ENCODE results near the gene SH3PXD2A.
"Not testable (repeated sequence)": the region's sequence is repeated elsewhere in the genome, so short reads cannot be mapped to it uniquely, and the experiment has no call there.

The SH3PXD2A gene

DNA sequence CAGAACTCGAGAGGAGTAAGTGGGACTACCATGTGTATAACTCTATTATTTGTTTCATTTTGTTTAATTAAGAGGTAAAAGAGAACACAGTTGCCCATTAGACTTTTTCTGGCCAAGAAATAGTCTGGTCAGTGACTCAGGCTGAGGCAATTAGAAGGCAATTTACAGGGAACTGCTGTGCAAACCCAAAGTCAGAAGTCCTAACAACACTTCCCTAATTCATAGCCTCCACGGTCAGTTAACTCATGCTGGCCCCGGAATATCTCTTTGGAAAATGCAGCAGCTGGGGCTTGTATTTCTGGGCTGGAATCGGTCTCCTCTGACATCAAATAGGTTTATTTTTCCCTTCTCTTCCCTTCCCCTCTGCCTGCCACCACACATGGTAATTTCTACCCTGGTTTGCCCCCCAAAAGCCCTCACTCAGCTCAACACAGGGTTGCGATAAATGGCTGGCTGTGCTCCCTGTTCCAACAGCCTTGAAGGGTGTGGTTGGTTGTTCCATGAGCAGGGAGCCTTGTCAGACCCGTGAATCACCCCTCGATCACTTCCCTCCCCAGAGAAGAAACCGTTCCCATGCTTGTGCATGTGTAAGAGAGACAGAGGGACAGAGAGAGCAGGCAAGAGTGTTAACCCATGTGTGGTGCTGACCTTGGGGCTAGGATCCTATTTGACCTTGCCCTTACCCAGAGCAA lies 5.3 kb downstream of the SH3PXD2A start:
- DNase-seq = no peak

- DNase-seq = no peak
Observed at GRCh38 chr10:103849212-103849877, 6.0 kb downstream of the SH3PXD2A start.

GRCh38 chr10:103847909-103848468 lies 7.4 kb downstream of the SH3PXD2A start:
- no peak for DNase-seq

- DNase-seq = no peak
Observed at GRCh38 chr10:103847346-103847745, 8.0 kb downstream of the SH3PXD2A start.

- no peak for DNase-seq
Observed at GRCh38 chr10:103845972-103846371, 9.4 kb downstream of the SH3PXD2A start.

DNA sequence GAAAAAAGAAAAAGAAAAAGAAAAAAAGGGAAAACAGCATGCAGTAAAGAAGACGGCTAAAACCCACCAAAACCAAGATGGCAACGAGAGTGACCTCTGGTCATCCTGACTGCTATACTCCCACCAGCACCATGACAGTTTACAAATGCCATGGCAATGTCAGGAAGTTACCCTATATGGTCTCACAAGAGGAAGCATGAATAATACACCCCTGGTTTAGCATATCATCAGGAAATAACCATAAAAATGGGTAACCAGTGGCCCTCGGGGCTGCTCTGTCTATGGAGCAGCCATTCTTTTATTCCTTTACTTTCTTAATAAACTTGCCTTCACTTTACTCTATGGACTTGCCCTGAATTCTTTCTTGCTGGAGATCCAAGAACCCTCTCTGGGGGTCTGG lies 10.0 kb downstream of the SH3PXD2A start:
- DNase-seq = not testable (repeated sequence)

GRCh38 chr10:103843854-103844570 lies 11.4 kb downstream of the SH3PXD2A start:
- DNase-seq = no peak

DNA sequence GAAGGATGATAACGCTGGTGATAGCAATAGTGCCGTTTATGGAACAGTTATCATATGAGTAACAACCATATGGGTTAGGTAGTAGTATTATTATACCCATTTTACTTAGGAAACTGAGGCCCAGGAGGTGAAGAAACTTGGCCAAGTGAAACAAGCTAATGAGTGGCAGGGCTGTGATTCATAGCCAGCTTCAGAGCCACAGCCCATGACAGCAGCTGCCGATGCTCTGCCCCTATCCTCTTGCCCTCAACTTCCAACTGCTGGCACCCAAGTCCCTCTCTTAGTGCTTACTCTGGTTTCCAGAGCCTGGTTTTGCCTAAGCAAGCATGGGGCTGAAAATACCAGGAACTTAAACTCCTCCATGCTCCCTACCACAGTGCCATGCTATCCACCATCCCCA lies 12.3 kb downstream of the SH3PXD2A start:
- DNase-seq = no peak

- DNase-seq = no peak
Observed at GRCh38 chr10:103842605-103843004, 12.8 kb downstream of the SH3PXD2A start.

DNA sequence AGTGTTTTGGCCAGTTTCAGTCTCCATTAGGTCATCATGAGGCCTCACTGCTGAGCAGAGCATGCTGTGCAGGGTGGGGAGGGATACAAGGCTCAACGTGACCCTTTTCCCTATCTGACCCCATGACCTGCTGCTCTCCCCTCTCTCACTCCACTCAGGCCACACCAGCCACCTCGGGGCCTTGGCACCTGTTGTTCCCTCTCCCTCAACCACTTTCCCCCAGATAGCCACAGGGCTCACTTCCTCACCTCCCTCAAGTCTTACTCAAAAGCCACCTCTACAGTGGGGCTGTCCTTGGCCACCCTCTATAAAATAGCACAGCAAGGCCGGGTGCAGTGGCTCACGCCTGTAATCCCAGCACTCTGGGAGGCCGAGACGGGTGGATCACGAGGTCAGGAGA lies 13.9 kb downstream of the SH3PXD2A start:
- DNase-seq = no peak

DNA sequence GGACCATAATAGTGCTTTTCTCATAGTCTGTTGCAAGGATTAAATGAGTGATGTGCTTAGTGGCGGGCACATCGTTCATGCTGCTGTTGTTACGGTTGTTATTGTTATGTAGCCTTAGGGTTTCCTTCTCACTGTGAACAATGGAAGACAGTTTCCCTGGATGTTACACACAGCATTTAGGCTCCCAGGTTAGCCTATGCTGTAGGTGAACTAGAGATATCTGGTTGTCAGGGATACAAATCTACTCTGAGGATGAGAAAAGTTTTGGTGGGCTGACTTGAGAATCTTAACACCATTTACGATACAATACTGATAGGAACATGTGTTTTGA lies 14.7 kb downstream of the SH3PXD2A start:
- DNase-seq = no peak

GRCh38 chr10:103839872-103840739 lies 15.3 kb downstream of the SH3PXD2A start:
- DNase-seq = no peak

GRCh38 chr10:103839519-103839871 lies 15.9 kb downstream of the SH3PXD2A start:
- DNase-seq = no peak

GRCh38 chr10:103838862-103839518 lies 16.4 kb downstream of the SH3PXD2A start:
- no peak for DNase-seq

GRCh38 chr10:103838070-103838395 lies 17.3 kb downstream of the SH3PXD2A start:
- no peak for DNase-seq

DNA sequence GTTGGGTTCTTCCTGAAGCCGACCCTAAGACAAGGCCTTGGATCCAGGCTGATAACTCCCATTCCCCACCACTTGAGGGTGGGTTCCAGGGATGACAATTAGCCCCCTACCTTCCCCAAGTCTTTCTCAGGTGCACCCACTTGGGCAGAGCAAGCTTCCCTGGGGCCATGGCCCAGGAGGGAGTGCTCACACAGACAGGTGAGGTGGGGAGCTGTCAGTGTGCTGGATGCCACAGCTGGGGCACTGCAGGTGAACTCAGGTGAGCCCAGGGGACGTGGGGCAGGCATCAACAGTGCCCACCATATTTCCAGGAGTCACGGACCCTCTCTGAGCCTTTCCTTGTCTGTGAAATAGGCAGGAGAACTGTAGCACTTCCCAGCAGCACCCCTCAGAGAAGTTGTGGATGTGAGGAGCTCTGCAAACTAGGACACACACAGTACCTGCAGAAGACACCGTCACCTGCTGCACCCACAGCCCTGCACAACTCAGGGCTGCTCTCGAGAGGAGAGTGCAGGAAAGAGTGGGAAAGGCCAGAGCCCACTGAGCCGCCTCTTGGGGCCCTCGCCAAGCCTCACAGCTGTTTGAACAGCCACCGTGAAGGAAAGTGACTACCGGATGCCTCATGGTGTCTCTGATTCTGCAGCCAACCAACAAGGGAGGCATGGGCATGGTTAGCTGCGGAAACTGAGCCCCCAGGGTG lies 17.9 kb downstream of the SH3PXD2A start:
- DNase-seq = no peak

- no peak for DNase-seq
Observed at GRCh38 chr10:103836861-103837260, 18.5 kb downstream of the SH3PXD2A start.

- no peak for DNase-seq
Observed at GRCh38 chr10:103836273-103836672, 19.1 kb downstream of the SH3PXD2A start.

GRCh38 chr10:103835096-103836050 lies 20.0 kb downstream of the SH3PXD2A start:
- DNase-seq = no peak

- DNase-seq = no peak
Observed at GRCh38 chr10:103834436-103835095, 20.8 kb downstream of the SH3PXD2A start.

All from retina (tissue), 1 donor.